ENCODE data around the gene OR1N1. TPM values are rescaled to one million over a fixed set of nuclear protein-coding genes. Genes with fewer than 3 reads are reported as not detected.
"Not testable (repeated sequence)": the region's sequence is repeated elsewhere in the genome, so short reads cannot be mapped to it uniquely, and the experiment has no call there.

The OR1N1 gene, protein sequence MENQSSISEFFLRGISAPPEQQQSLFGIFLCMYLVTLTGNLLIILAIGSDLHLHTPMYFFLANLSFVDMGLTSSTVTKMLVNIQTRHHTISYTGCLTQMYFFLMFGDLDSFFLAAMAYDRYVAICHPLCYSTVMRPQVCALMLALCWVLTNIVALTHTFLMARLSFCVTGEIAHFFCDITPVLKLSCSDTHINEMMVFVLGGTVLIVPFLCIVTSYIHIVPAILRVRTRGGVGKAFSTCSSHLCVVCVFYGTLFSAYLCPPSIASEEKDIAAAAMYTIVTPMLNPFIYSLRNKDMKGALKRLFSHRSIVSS
- not detected for total RNA-seq

DNA sequence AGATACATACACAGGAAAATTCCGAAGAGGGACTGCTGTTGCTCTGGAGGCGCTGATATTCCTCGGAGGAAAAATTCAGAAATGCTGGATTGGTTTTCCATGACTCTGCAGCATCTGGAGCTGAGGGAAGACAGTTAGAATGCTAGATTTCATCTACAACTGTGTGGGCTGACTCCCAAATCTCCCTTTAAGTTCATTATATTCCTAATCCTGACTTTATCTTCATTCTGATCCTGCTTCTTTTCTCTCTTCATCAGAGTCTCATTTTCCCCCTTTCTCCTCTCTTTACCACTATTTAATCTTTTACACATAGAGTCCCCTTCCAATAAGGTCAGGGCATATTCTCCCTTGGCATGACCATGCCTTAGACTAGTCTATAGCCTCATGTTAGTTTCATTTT lies at the start of gene OR1N1:
TSS of gene OR1N1 (minus strand) at position 101 of the 400 bp plus-strand sequence. CDS start at position 101, 0 bp downstream.
- H3K36me3 Mint-ChIP-seq (ENCODE audit: insufficient read depth in 2 of 2): no peaks in the 10 kb centered on the region
- peaks cover 0 to 3% of the 10 kb centered on the region in 2 donors for H3K9me3 Mint-ChIP-seq
- H3K4me1 Mint-ChIP-seq (ENCODE audit: low read depth): no peaks in the 10 kb centered on the region
- peaks cover 14% of the 10 kb centered on the region for H3K27me3 Mint-ChIP-seq (ENCODE audit: low read depth)
- no peak for DNase-seq
- H3K4me3 Mint-ChIP-seq: no peak within 1 kb of the TSS
- no peak within 1 kb of the TSS for H3K27ac Mint-ChIP-seq
- ATAC-seq (replicated peaks in 1 of 2): no peak

DNA sequence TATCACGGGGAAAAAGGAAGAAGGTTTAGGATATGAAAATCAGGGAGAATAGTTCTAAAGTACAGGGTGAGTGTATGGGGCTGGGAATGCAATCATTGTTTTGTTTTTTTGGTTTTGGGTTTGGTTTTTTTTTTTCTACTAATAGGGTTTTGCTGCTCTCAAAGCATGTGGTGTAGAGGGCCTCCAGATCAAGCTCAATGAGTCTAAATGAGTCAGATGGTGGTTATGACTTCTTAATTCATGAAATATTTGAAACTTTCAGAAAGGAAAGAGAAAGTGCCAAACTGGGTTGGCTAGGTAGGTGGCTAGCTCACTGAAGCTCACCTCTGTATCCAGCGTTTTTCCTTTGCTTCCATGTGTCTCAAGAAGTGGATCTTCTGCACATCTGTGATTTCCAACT lies 45.4 kb upstream of the OR1N1 start:
- DNase-seq (peak in 1 of 2 donors; percentile 24), ATAC-seq (replicated peaks in 1 of 2) (peak; percentile 91 to 97)
- Mint-ChIP-seq H3K36me3 (ENCODE audit: insufficient read depth in 2 of 2) (peaks cover 0 to 2% of the 10 kb centered on the region in 2 donors), H3K27me3 (ENCODE audit: low read depth) (no peaks in the 10 kb centered on the region), H3K4me3 (no peak overlapping the region), H3K4me1 (ENCODE audit: low read depth) (peaks cover 13% of the 10 kb centered on the region), H3K27ac (no peak overlapping the region), H3K9me3 (no peaks in the 10 kb centered on the region)

DNA sequence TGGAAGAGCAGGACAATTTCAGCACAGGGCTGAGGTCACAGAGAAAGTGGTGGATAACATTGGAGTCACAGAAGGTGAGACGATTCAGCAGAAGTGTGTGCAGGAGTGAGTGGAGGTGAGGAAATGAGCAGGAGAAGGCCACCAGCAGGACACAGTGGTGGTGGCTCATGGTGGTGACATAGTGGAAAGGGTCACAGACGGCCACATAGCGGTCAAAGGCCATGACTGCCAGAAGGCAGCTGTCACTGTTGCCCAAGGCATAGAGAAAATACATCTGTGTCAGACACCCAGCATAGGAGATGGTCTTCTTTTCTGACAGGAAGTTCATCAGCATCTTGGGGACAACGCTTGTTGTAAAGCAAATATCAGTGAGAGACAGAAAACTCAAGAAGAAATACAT lies 40.8 kb upstream of the OR1N1 start:
- Mint-ChIP-seq H3K27ac (no peak overlapping the region), H3K9me3 (no peaks in the 10 kb centered on the region), H3K4me1 (ENCODE audit: low read depth) (peaks cover 13% of the 10 kb centered on the region), H3K36me3 (ENCODE audit: insufficient read depth in 2 of 2) (peaks cover 0 to 2% of the 10 kb centered on the region in 2 donors), H3K27me3 (ENCODE audit: low read depth) (no peaks in the 10 kb centered on the region), H3K4me3 (no peak overlapping the region)
- DNase-seq: no peak
- no peak for ATAC-seq (replicated peaks in 1 of 2)

DNA sequence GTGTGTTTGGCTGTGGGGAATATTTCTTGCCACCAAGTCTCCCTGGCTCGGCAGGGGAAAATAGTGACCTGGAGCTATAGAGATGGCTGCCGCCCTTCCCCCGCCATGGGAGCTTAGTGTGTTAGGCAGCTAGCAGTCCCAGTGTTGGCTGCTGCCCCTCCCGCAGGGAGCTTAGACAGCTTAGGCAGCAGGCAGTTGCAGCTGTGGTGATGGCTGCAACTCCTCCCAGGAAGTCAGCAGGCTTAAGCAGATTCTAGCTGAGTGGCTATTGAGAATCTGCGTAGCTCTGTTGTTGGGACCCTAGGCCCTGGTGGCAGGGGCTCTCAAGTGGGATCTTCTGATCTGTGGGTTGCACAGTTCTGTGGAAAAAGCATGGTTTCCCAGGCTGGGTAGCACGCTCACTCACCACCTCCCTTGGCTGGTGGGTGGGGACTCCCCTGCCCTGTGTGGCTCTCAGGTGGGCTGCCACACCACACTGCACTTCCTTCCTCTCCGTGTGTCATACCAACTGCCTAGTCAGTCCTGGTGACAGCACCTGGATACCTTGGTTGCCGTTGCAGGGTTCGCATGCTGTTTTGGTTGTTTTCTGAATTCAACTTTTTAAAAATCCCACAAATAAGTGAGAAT lies 35.2 kb upstream of the OR1N1 start:
- Mint-ChIP-seq H3K27ac (no peak overlapping the region), H3K4me3 (no peak overlapping the region), H3K9me3 (peaks cover 8 to 9% of the 10 kb centered on the region in 2 donors), H3K36me3 (ENCODE audit: insufficient read depth in 2 of 2) (peaks cover 0 to 5% of the 10 kb centered on the region in 2 donors), H3K4me1 (ENCODE audit: low read depth) (peaks cover 9% of the 10 kb centered on the region), H3K27me3 (ENCODE audit: low read depth) (no peaks in the 10 kb centered on the region)
- ATAC-seq (replicated peaks in 1 of 2): peak; percentile 70 to 89
- DNase-seq: peak; percentile 23 to 52

DNA sequence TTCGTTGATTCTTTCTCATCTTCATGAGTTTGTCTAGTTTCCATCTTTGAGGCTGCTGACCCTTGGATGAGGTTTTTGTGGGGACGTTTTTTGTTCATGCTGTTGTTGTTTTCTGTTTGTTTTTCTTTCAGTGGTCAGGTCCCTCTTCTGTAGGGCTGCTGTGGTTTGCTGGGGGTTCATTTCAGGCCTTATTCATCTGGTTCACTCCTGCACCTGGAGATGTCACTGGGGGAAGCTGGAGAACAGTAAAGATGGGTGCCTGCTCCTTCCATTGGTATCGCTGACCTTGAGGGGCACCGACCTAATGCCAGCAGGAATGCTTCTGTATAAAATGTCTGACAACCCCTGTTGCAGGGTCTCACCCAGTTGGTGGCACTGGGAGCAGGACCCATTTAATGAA lies 34.4 kb upstream of the OR1N1 start:
- ATAC-seq (replicated peaks in 1 of 2): no peak
- H3K36me3 Mint-ChIP-seq (ENCODE audit: insufficient read depth in 2 of 2): peaks cover 0 to 5% of the 10 kb centered on the region in 2 donors

DNA sequence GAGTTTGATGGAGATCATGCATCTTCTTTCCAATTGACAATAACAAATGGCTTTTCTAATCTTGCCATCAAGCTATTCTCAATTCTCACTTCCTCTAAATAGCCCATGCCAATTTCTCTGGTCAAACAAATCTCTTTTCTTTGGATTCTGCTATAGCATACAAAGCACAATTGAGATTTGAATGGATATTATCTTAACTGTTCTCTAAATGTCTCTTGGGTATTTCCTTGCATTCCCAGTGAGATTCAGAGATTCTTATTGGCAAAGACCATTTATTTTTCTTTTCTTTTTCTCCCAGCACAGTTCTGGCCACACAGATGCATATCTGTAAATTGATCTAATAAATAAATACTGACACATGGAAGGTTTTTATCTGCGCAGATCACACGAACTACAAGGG lies 25.7 kb upstream of the OR1N1 start, which contains the start of gene OR1N2:
TSS of gene OR1N2 (plus strand) at position 301 of the 400 bp plus-strand sequence. CDS start 100 bp downstream, outside the sequence.
- no peak within 1 kb of the TSS for H3K27ac Mint-ChIP-seq
- H3K9me3 Mint-ChIP-seq: peaks cover 3 to 4% of the 10 kb centered on the region in 2 donors
- H3K27me3 Mint-ChIP-seq (ENCODE audit: low read depth): peaks cover 27% of the 10 kb centered on the region
- DNase-seq (no peak), ATAC-seq (replicated peaks in 1 of 2) (no peak)
- H3K4me3 Mint-ChIP-seq: no peak within 1 kb of the TSS
- H3K36me3 Mint-ChIP-seq (ENCODE audit: insufficient read depth in 2 of 2): no peaks in the 10 kb centered on the region
- no peaks in the 10 kb centered on the region for H3K4me1 Mint-ChIP-seq (ENCODE audit: low read depth)

More for the DNA sequence above, 34.4 kb upstream of the OR1N1 start:
- DNase-seq: no peak
- Mint-ChIP-seq H3K27ac (no peak overlapping the region), H3K9me3 (peaks cover 8 to 9% of the 10 kb centered on the region in 2 donors), H3K4me1 (ENCODE audit: low read depth) (peaks cover 9% of the 10 kb centered on the region), H3K4me3 (no peak overlapping the region), H3K27me3 (ENCODE audit: low read depth) (no peaks in the 10 kb centered on the region)

DNA sequence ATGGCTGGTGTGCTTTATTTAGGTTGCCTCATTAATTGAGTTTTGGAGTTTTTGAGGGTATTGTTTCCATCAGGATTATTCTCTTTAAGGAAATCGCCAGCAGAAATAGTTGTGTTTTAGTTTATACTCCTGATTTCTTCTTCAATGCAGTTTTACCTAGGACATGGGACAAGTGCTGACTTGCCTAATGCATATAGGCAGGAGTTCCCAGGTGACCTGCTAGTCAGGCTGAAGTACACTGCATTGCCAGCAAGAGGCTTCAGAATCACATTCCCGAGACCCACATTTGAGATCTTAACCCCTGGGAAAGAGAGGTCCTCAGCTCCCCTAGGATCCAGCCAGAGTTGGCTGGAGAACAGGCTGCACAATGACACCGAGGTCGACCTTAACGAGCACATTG lies 24.3 kb upstream of the OR1N1 start:
- Mint-ChIP-seq H3K9me3 (peaks cover 3 to 4% of the 10 kb centered on the region in 2 donors), H3K4me3 (no peak overlapping the region), H3K27ac (no peak overlapping the region), H3K4me1 (ENCODE audit: low read depth) (no peaks in the 10 kb centered on the region), H3K27me3 (ENCODE audit: low read depth) (peaks cover 27% of the 10 kb centered on the region), H3K36me3 (ENCODE audit: insufficient read depth in 2 of 2) (no peaks in the 10 kb centered on the region)
- ATAC-seq (replicated peaks in 1 of 2) (no peak), DNase-seq (no peak)

DNA sequence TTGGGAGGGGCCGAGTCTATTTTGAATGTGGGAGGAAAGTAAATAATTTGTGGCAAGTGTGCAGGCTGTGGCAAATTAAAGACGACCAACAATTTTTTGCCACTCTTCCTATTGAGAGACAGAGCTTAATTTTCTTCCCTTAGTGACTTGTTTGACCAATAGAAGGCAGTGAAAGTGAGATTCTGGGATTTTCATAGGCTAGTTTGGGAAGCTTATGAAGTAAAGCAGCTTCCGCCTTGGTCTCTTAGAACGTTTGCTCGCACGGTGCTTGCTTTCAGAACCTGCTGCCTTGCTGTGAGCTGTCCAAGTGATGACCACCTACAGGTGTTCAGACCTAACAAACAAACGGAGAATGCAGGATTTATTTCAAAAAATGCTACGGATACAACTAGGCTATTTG lies 19.1 kb upstream of the OR1N1 start:
- no peak for DNase-seq
- Mint-ChIP-seq H3K4me3 (no peak overlapping the region), H3K27me3 (ENCODE audit: low read depth) (peaks cover 6% of the 10 kb centered on the region), H3K9me3 (peaks cover 3 to 4% of the 10 kb centered on the region in 2 donors), H3K4me1 (ENCODE audit: low read depth) (no peaks in the 10 kb centered on the region), H3K27ac (no peak overlapping the region), H3K36me3 (ENCODE audit: insufficient read depth in 2 of 2) (no peaks in the 10 kb centered on the region)
- ATAC-seq (replicated peaks in 1 of 2): no peak

DNA sequence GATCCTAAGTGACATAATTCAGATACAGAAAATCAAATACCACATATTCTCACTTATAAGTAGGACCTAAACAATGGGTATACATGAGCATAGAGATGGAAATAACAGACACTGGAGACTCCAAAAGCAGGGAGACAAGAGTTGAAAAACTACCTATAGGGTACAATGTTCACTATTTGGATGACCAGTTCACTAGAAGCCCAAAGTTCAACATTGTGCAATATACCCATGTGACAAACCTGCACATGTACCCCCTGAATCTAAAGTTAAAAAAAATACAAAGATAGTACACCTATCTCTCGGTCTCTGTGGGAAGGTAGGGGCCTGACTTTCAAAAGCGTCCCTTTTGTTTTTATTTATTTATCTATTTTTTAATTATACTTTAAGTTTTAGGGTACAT lies 11.7 kb upstream of the OR1N1 start:
- no peaks in the 10 kb centered on the region for H3K4me1 Mint-ChIP-seq (ENCODE audit: low read depth)
- DNase-seq (no peak), ATAC-seq (replicated peaks in 1 of 2) (no peak)
- peaks cover 0 to 4% of the 10 kb centered on the region in 2 donors for H3K9me3 Mint-ChIP-seq
- no peaks in the 10 kb centered on the region for H3K27me3 Mint-ChIP-seq (ENCODE audit: low read depth)
- H3K36me3 Mint-ChIP-seq (ENCODE audit: insufficient read depth in 2 of 2): no peaks in the 10 kb centered on the region
- no peak overlapping the region for H3K27ac Mint-ChIP-seq
- no peak overlapping the region for H3K4me3 Mint-ChIP-seq

DNA sequence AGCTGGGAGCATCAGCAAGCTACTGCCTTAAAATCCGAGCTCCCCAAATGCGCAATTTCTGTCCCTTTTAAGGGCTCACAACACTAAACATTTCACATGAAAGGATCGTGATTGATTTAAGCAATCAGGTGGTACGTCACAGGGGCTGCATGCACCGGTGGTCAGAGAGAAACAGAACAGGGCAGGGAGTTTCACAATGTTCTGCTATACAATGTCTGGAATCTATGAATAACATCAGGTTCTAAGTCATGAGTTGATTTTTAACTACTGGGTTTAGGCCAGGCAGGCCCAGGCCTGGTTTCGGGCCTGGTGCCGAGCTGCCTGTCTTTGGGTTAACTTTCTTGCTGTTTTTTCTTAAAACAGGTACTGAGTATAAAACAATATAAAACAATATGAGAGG lies 10.0 kb upstream of the OR1N1 start:
- not testable (repeated sequence) for H3K9me3 Mint-ChIP-seq; H3K4me1 Mint-ChIP-seq (ENCODE audit: low read depth); DNase-seq; H3K27ac Mint-ChIP-seq; H3K27me3 Mint-ChIP-seq (ENCODE audit: low read depth); ATAC-seq (replicated peaks in 1 of 2); H3K4me3 Mint-ChIP-seq; H3K36me3 Mint-ChIP-seq (ENCODE audit: insufficient read depth in 2 of 2)

DNA sequence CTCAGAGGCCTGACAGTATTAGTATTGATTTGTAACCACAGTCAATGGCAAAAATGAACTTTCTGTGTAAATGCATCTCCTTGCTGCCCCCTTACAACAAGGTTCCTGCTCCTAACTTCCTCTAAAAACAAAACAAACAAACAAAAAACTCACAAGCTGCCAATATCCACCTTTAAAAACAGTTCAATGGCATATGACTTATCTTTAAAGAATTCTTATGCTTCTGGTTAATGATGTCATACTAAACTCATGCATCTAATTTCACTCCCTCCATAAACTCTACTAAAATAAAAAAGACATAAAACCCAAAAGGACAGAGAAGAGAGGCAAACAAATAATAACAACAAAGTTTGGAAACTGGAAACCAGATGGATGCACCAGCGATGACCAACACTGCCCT lies 9.0 kb upstream of the OR1N1 start:
- Mint-ChIP-seq H3K36me3 (ENCODE audit: insufficient read depth in 2 of 2) (no peaks in the 10 kb centered on the region), H3K4me3 (no peak overlapping the region), H3K27ac (no peak overlapping the region), H3K27me3 (ENCODE audit: low read depth) (no peaks in the 10 kb centered on the region), H3K9me3 (peaks cover 0 to 4% of the 10 kb centered on the region in 2 donors), H3K4me1 (ENCODE audit: low read depth) (no peaks in the 10 kb centered on the region)
- ATAC-seq (replicated peaks in 1 of 2): no peak
- no peak for DNase-seq

DNA sequence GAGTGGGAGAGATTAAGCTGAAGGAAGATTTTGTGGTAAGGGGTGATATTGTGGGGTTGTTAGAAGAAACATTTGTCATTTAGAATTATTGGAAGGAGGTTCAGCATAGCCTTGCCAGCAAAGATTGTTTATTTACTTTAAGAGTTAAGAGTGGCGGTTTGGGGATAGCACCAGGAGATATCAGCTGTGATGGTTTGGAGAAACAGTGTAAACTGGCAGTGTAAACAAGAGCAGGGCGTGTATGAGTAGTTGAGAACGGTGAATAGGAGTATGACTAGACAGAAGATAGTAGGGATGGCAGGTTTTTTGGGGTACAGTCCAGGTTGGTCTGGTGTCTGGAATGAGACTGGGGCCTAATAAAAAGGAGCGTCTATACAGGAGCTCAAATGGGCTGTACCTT lies 4.1 kb upstream of the OR1N1 start:
- H3K36me3 Mint-ChIP-seq (ENCODE audit: insufficient read depth in 2 of 2); ATAC-seq (replicated peaks in 1 of 2); H3K4me3 Mint-ChIP-seq; DNase-seq; H3K27me3 Mint-ChIP-seq (ENCODE audit: low read depth); H3K4me1 Mint-ChIP-seq (ENCODE audit: low read depth); H3K9me3 Mint-ChIP-seq; H3K27ac Mint-ChIP-seq: not testable (repeated sequence)

DNA sequence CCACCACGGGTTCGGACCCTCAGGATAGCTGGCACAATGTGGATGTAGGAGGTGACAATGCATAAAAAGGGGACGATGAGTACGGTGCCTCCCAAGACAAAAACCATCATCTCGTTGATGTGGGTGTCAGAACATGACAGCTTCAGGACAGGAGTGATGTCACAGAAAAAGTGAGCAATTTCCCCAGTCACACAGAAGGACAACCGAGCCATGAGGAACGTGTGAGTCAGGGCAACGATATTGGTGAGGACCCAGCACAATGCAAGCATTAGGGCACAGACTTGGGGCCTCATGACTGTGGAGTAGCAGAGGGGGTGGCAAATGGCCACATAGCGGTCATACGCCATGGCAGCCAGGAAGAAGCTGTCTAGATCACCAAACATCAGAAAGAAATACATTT lies 491 bp downstream of the OR1N1 start:
- H3K27ac Mint-ChIP-seq: no peak overlapping the region
- peak; percentile 75 for ATAC-seq (replicated peaks in 1 of 2)
- H3K27me3 Mint-ChIP-seq (ENCODE audit: low read depth): peaks cover 14% of the 10 kb centered on the region
- H3K4me1 Mint-ChIP-seq (ENCODE audit: low read depth): no peaks in the 10 kb centered on the region
- peak; percentile 19 for DNase-seq
- H3K4me3 Mint-ChIP-seq: no peak overlapping the region
- no peaks in the 10 kb centered on the region for H3K36me3 Mint-ChIP-seq (ENCODE audit: insufficient read depth in 2 of 2)
- H3K9me3 Mint-ChIP-seq: peaks cover 0 to 3% of the 10 kb centered on the region in 2 donors
